Kasumi-1 (cell line): ENCODE measurements around the gene HMHB1.
"Not testable (repeated sequence)": the region's sequence is repeated elsewhere in the genome, so short reads cannot be mapped to it uniquely, and the experiment has no call there.

Source experiments
- DNase-seq, 2 experiments: peaks; one replicate each; lab custom pipeline; 2025; lab: John Stamatoyannopoulos, UW

HMHB1 gene

GRCh38 chr5:143801252-143801939 is 10.6 kb upstream of the HMHB1 start:
- no peak for DNase-seq

GRCh38 chr5:143805861-143806260 is 6.1 kb upstream of the HMHB1 start:
- no peak for DNase-seq

GRCh38 chr5:143806579-143806978 is 5.4 kb upstream of the HMHB1 start:
- DNase-seq = no peak

GRCh38 chr5:143807401-143807800 is 4.6 kb upstream of the HMHB1 start:
- DNase-seq = no peak

GRCh38 chr5:143816370-143816769 is 4.4 kb downstream of the HMHB1 start:
- not testable (repeated sequence) for DNase-seq

- DNase-seq = no peak
Observed at GRCh38 chr5:143819716-143820115, 7.8 kb downstream of the HMHB1 start.

GRCh38 chr5:143820451-143820850 is 8.5 kb downstream of the HMHB1 start:
- DNase-seq = no peak

- DNase-seq = peak; percentile 78 to 79
Observed at GRCh38 chr5:143824851-143825720, 13.1 kb downstream of the HMHB1 start.

- no peak for DNase-seq
Observed at GRCh38 chr5:143826951-143827444, 15.0 kb downstream of the HMHB1 start.

GRCh38 chr5:143828710-143829109 is 16.7 kb downstream of the HMHB1 start:
- DNase-seq = no peak

- no peak for DNase-seq
Observed at GRCh38 chr5:143833177-143833576, 21.2 kb downstream of the HMHB1 start.

GRCh38 chr5:143835251-143835650 is 23.3 kb downstream of the HMHB1 start:
- DNase-seq = no peak

GRCh38 chr5:143836161-143836725 is 24.3 kb downstream of the HMHB1 start:
- no peak for DNase-seq

GRCh38 chr5:143837306-143837848 is 25.4 kb downstream of the HMHB1 start:
- no peak for DNase-seq

- DNase-seq = no peak
Observed at GRCh38 chr5:143841446-143841845, 29.5 kb downstream of the HMHB1 start.

- no peak for DNase-seq
Observed at GRCh38 chr5:143842920-143843319, 31.0 kb downstream of the HMHB1 start.

GRCh38 chr5:143843461-143843860 is 31.5 kb downstream of the HMHB1 start:
- no peak for DNase-seq

- no peak for DNase-seq
Observed at GRCh38 chr5:143850050-143850683, 38.2 kb downstream of the HMHB1 start.

- DNase-seq = no peak
Observed at GRCh38 chr5:143851383-143851782, 39.4 kb downstream of the HMHB1 start.

- no peak for DNase-seq
Observed at GRCh38 chr5:143860211-143860610, 48.2 kb downstream of the HMHB1 start.

- peak; percentile 37 to 44 for DNase-seq
Observed at GRCh38 chr5:143862271-143862670, 50.3 kb downstream of the HMHB1 start.

- no peak for DNase-seq
Observed at GRCh38 chr5:143865426-143866025, 53.6 kb downstream of the HMHB1 start.
